A673 (cell line): ENCODE data around the gene SMAD5. TPM values are rescaled to one million over a fixed set of nuclear protein-coding genes. Genes with fewer than 3 reads are reported as not detected.

Experiments
- BruUV-seq: library from RNA; stranded (reverse); fragments of 400-500 nt; replicated peaks from 2 replicates; lab custom pipeline; 2021; lab: Mats Ljungman, UMichigan
- CTCF ChIA-PET: fragments of 300-600 bp; sonication (Branson Sonifier 250); formaldehyde crosslinking; loops from one replicate; lab custom pipeline; 2022; ENCODE audit warnings: antibody characterized with exemption; lab: Charles Lee
- POLR2A ChIA-PET: fragments of 300-600 bp; sonication (Branson Sonifier 250); formaldehyde crosslinking; loops from one replicate; lab custom pipeline; 2022; ENCODE audit warnings: antibody characterized with exemption; ENCODE audit not compliant: low non-redundant PET; lab: Charles Lee
- DNase-seq: peaks from one replicate; pipeline ENCODE4 v3.0.0-alpha.2; 2015; ENCODE audit warnings: low spot score
- H3K27ac ChIP-seq: fragments of 200-600 bp; sonication (generic); 2 replicates; pipeline ENCODE4 v1.5.1; 2016; ENCODE audit warnings: mixed run types, low read depth, mild to moderate bottlenecking, mixed read lengths, antibody characterized with exemption, low read length; ENCODE audit not compliant: poor library complexity, severe bottlenecking
- H3K27me3 ChIP-seq: fragments of 200-600 bp; sonication (generic); replicated peaks from 2 replicates; pipeline ENCODE4 v1.6.1; 2017; ENCODE audit warnings: mixed run types, low read depth, mild to moderate bottlenecking, mixed read lengths, antibody characterized with exemption, low read length; ENCODE audit not compliant: insufficient read depth, poor library complexity
- H3K36me3 ChIP-seq: fragments of 200-600 bp; sonication (generic); 2 replicates; pipeline ENCODE4 v1.6.1; 2016; ENCODE audit warnings: mixed run types, mild to moderate bottlenecking, mixed read lengths, antibody characterized with exemption, low read length; ENCODE audit not compliant: insufficient read depth, poor library complexity, severe bottlenecking
- H3K4me1 ChIP-seq: fragments of 200-600 bp; sonication (generic); 2 replicates; pipeline ENCODE4 v1.6.1; 2017; ENCODE audit warnings: mixed run types, mild to moderate bottlenecking, mixed read lengths, antibody characterized with exemption, low read length; ENCODE audit not compliant: insufficient read depth, poor library complexity, severe bottlenecking
- H3K4me3 ChIP-seq: fragments of 200-600 bp; sonication (generic); 2 replicates; pipeline ENCODE4 v1.5.1; 2016; ENCODE audit warnings: low read depth, mixed run types, mild to moderate bottlenecking, mixed read lengths, low read length; ENCODE audit not compliant: poor library complexity, severe bottlenecking
- H3K9me3 ChIP-seq: fragments of 200-600 bp; sonication (generic); 2 replicates; pipeline ENCODE4 v1.6.1; 2016; ENCODE audit warnings: mixed run types, low read depth, mild to moderate bottlenecking, mixed read lengths, antibody characterized with exemption, low read length; ENCODE audit not compliant: poor library complexity, severe bottlenecking
- CTCF ChIP-seq: fragments of 300-800, 200-600 bp; sonication (generic); conservative IDR thresholded peaks from 2 replicates; pipeline ENCODE4 v1.5.1; 2017; ENCODE audit warnings: low read depth, mild to moderate bottlenecking, antibody characterized with exemption, low read length, moderate library complexity, mixed read lengths
- EZH2 ChIP-seq: fragments of 200-600 bp; sonication (generic); IDR thresholded peaks from 2 replicates; pipeline ENCODE4 v1.6.1; 2017; ENCODE audit warnings: borderline replicate concordance, low read depth, mild to moderate bottlenecking, mixed read lengths, antibody characterized with exemption, low read length; ENCODE audit not compliant: poor library complexity, severe bottlenecking
- intact Hi-C: fragments of 100-400 bp; cut with micrococcal nuclease; formaldehyde crosslinking; loops from one replicate; pipeline ENCODE4 v1.10.0; 2022; ENCODE audit not compliant: unreplicated experiment
- total RNA-seq: library from RNA; stranded (reverse); gene quantifications from 2 replicates; pipeline ENCODE4 v1.2.3, GENCODE V29; 2021

Gene SMAD5
- total RNA-seq, 1 experiment from 2014 or later = 72.0 TPM

DNA sequence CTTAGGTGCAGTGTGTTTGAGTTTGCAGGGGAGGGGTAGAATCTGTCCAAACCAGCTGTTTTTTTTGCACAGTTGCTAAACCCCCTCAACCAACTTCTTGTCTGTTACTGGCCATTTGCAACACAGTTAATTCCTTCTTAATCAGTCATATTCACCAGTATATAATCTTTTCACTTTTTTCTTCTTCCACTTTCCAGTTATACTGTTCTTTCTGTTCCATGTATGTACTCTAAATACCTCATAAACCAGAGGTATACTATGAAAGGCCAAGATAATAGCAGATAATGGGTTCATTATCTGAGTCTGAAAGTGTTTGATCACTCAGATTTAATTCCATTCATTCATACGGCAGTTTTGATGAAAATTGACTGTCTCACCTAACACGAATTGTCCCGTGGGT, 11.1 kb downstream of the SMAD5 start:
- no peak for TF ChIP-seq CTCF
- no peak for TF ChIP-seq EZH2
- no TSS peak for BruUV-seq
- CTCF ChIA-PET = no interaction called here
- POLR2A ChIA-PET = no interaction called here
- DNase-seq = no peak
- Histone ChIP-seq H3K27me3 (no peaks in the 10 kb centered on the region), H3K27ac (no peak overlapping the region), H3K36me3 (no peaks in the 10 kb centered on the region), H3K4me1 (no peaks in the 10 kb centered on the region), H3K9me3 (no peaks in the 10 kb centered on the region), H3K4me3 (no peak overlapping the region)
- intact Hi-C loops = no loop called here

DNA sequence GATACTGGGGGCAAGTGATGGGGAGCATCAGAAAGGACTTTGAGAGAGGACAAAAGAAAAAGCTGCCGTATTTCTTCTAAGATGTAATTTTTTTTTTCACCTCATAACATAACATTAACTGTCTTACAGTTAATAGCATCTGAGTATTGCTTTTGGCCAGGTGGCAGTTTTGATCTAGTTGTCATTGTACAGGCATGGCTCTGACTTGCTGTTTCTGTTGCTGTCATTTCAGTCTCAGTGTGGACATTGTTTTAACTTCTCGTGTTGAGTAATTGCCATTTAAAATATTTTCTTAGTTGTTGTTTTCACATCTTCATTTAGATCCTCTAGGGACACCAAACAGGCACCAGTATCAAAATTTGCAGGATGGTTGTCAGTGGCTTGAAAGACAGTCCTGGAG, 12.4 kb downstream of the SMAD5 start:
- Histone ChIP-seq H3K36me3 (no peaks in the 10 kb centered on the region), H3K27me3 (no peaks in the 10 kb centered on the region), H3K27ac (no peak overlapping the region), H3K9me3 (no peaks in the 10 kb centered on the region), H3K4me3 (no peak overlapping the region), H3K4me1 (no peaks in the 10 kb centered on the region)
- DNase-seq = no peak
- BruUV-seq = no TSS peak
- no peak for TF ChIP-seq CTCF
- TF ChIP-seq EZH2 = no peak
- ChIA-PET CTCF (no interaction called here), POLR2A (no interaction called here)
- intact Hi-C loops = no loop called here

GRCh38 chr5:136146201-136146600, 13.6 kb downstream of the SMAD5 start:
- no peak for DNase-seq
- Histone ChIP-seq H3K27ac (no peak overlapping the region), H3K4me3 (no peak overlapping the region), H3K36me3 (no peaks in the 10 kb centered on the region), H3K4me1 (no peaks in the 10 kb centered on the region), H3K27me3 (no peaks in the 10 kb centered on the region), H3K9me3 (no peaks in the 10 kb centered on the region)
- ChIA-PET POLR2A (interaction anchor here (0.6 kb wide), 1 partner anchor 47 kb away, joined by 3 read pairs; no protein-coding TSS in a partner anchor), CTCF (no interaction called here)
- no peak for TF ChIP-seq EZH2
- TF ChIP-seq CTCF = no peak
- no TSS peak for BruUV-seq
- intact Hi-C loops = no loop called here
